HG03442 (cell line): ENCODE results near the gene LRRC55.

ENCODE experiments used
- ATAC-seq: cut with Tn5 transposase; IDR thresholded peaks from one replicate; pipeline ENCODE4 v1.9.1; 2021; ENCODE audit warnings: mild to moderate bottlenecking, moderate library complexity; ENCODE audit not compliant: unreplicated experiment

The LRRC55 gene

DNA sequence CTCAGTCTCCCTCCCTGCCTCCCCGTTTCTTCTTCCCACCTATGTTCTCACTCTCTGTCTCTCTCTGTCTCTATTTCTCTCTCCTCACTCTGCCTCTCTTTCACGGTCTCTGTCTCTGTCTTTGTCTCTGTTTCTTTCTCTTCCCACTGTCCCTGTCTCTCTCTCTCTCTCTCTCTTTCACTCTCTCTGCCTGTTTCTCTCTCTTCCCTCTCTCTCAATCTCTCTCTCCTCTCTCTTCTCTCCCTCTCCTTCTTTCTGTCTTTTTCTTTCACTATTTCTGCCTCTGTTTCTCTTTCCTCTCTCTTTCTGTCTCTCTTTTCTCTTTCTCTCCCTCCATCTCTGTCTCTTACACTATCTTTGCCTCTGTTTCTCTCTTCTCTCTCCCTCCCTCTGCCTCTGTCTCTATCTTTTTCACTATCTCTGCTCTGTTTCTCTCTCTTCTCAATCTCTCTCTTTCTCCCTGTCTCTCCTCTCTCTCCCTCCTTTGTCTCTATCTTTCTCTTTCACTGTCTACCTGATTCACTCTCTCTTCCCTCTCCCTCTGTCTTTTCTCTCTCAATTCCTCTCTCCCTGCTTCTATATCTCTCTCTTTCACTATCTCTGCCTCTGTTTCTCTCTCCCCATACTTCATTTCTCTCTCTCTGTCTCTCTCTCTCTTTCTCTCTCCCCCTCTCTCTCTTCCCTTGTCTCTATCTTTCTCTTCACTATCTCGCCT is 49.9 kb downstream of the LRRC55 start:
- ATAC-seq = no peak

DNA sequence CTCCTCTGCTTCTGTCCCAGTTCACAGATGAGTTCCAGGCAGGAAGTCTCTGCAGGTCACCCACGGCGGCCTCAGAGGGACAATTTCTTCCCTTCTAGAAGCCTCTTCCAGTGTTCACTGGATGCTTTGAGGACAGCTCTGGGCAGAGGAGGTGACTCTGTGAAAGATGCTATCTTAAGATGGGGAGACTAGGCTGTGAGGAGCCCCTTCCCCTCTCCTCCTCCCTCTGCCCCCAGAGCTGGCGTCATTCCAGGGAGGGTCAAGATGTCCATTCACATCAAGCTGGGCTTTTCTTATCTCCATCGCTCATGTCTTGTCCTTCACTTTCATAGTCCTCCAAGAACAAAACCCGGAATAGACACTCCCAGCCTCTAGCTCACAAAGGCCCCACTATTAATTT is 51.9 kb downstream of the LRRC55 start:
- ATAC-seq = no peak

DNA sequence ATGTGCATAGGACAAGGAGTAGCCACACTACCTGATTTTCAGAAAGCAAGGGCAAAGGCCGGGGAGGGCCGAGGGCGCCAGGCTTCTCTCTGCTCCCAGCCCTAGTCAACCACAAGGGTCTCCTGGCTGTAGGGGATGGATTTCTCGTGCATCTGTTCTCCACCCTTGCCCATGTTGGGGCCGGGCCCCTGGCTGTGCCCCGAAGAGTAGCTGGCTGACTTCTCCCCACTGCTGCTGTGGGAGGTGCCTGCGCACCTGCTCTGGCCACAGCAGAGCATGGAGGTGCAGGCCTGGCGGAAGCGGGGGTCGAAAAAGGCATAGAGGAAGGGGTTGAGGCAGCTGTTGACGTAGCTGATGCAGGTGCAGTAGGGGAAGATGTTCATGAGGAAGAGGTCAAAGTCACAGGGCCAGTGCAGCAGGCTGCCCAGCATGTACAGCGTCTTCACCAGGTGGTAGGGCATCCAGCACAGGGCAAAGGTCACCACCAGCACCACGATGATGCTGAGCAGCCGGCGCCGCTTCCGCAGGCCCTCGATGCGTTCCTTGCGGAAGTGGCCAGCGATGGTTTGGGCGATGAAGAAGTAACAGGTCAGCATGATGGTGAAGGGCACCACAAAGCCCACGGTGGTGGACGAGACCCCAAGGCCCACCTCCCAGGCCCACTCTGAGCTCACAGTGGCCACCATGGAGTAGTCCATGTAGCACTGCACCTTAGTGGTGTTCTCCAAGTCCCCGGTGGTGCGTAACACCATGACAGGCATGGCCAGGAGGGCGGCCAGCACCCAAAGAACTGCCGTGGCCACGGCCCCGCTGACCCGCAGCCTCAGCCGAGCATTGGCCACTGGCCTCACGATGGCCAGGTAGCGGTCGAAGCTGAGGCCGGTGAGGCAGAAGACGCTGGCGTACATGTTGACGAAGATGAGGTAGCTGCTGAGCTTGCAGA is 54.3 kb downstream of the LRRC55 start:
- ATAC-seq = no peak

DNA sequence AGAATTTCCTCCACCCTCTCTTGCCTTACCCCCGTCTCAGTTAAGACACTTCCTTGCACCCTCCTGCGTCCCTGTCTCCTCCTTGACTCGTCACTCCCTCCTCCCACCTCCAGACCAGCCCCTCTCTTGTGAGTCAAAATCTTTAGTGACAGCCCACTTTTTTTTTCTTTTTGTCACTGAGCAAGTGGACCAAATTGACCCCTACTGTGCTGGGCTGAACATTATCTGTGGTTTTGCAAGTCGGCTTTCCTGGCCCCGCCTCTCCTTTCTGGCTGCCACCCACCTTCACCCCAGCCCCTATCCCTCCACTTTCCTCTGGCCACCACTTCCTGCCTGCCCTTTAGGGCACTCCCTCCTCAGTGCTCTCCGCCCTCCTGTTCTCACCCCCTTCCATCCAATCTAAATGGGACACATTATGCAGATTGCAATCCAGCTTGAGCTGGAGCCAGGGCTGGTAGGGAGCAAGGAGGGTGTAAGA is 55.5 kb downstream of the LRRC55 start, which contains the start of gene APLNR:
APLNR (minus strand) TSS at position 47 of the 478 bp plus-strand sequence. CDS start 246 bp downstream, outside the sequence.
- ATAC-seq = no peak

DNA sequence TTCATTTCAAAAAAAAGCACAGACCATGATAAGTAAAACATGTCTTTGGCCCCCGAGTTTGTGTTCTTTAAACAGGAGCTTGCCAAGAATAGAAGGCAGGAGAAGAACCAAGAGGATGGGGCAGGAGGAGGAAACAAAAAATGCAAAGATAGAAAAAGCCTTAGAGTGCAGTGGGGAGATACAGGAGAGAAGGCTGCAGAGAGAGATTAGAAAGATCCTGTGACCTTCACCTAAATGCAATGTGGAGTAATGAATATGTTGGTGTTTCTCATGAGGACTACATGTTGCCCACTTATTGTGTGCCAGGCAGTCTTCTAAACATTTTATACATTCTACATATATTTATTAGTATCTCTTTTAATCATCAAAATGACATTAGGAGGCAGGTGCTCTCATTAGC is 57.6 kb downstream of the LRRC55 start:
- no peak for ATAC-seq

DNA sequence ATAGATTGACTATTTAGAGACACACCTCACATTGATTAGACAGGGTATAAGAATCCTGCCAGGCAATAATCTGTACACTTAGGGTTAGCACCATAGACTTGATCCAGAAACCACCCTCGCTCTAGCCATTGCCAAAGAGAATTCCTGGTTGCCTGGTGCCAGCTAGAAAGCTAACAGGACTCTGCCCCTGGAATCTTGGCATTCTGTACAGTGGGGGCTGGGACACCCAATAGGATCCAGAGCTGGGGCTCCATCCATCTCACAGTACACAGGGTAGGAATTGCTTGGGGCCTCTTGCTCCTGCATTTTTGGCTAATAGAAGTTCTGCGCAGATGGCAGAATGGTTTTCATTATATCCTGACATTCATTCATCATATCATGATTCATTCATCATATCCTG is 58.3 kb downstream of the LRRC55 start:
- no peak for ATAC-seq

DNA sequence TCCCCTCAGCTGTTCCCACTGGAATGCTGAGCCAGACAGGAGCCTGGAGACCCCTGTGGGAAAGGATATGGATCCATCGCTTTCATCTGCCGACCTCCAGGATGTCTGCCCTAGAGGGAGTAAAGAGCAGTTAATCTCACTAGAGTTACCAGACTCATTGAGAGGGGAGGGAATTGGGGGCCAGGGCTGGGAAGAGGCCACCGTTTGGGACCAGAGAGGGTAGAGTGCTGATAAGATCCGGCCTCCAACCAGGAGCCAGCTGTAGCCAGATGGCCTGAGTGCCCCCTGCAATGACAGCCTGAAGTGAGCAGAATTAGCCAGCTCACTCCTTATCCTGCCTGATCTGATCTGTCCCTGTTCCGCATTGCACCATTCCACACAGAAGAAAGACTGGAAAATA is 59.0 kb downstream of the LRRC55 start:
- ATAC-seq = no peak
